ENCODE results near the gene ERBB2. TPM values are rescaled to one million over a fixed set of nuclear protein-coding genes. Genes with fewer than 3 reads are reported as not detected.

Gene ERBB2
- polyA plus RNA-seq, 1 donor = 175 TPM

DNA sequence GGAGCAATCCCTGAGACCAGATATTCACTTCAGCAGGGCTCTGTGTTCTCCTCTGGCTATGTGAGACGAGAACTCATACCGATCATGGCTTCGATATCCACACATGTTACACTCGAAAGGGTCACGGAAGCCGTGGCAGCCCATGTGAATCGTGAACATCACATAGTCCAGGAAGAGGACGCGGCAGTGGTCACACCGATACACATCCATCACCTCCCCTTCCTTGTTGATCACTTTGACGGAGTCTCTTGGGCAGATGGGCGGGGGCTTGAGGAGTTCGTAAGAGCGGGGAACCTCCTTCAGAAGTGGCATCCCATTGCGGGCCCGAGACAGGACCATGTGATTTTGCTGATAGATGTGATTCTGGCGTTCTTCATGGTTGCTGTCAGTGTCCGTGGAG is 65.9 kb downstream of the ERBB2 start:
- no peaks in the 10 kb centered on the region for H3K36me3 ChIP-seq (ENCODE audit: control insufficient read depth, insufficient read depth, low read length)
- no peak overlapping the region for H3K27ac ChIP-seq (ENCODE audit: low read length)
- DNase-seq = no peak
- H3K9me3 ChIP-seq (ENCODE audit: control insufficient read depth, low read depth, low read length) = no peaks in the 10 kb centered on the region
- no peak overlapping the region for H3K4me3 ChIP-seq (ENCODE audit: low read length)
- WGBS (ENCODE audit: insufficient coverage, low lambda C conversion rate) = no CpG with 5 or more reads among the region's 18 CpGs
- peaks cover 2% of the 10 kb centered on the region for H3K27me3 ChIP-seq (ENCODE audit: control insufficient read depth, insufficient read depth, low read length)
- no peaks in the 10 kb centered on the region for H3K4me1 ChIP-seq (ENCODE audit: control insufficient read depth, insufficient read depth, low read length)

DNA sequence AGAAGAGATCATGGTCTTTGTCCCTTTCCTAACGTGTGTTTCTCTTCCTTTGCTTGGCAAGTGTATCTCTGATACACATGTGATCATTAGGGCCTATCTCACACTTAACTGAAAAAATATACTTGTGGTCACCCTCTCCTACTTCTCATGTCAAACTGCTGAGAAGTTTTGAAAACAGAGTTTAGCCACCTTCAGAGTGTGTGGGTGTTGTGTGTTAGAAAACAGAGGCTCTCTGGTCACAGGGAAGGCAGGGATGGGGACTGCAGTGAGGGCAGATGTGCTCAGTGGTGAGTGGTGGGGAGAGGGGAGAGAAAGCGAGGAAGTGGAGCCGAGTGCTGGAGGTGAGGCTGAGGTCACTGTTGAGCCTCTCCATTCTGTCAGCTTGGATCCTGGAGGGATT is 67.3 kb downstream of the ERBB2 start:
- H3K27ac ChIP-seq (ENCODE audit: low read length) = no peak overlapping the region
- no peaks in the 10 kb centered on the region for H3K36me3 ChIP-seq (ENCODE audit: control insufficient read depth, insufficient read depth, low read length)
- no peaks in the 10 kb centered on the region for H3K4me1 ChIP-seq (ENCODE audit: control insufficient read depth, insufficient read depth, low read length)
- H3K9me3 ChIP-seq (ENCODE audit: control insufficient read depth, low read depth, low read length) = no peaks in the 10 kb centered on the region
- DNase-seq = no peak
- peaks cover 2% of the 10 kb centered on the region for H3K27me3 ChIP-seq (ENCODE audit: control insufficient read depth, insufficient read depth, low read length)
- WGBS (ENCODE audit: insufficient coverage, low lambda C conversion rate) = no CpG with 5 or more reads among the region's 3 CpGs
- H3K4me3 ChIP-seq (ENCODE audit: low read length) = no peak overlapping the region

GRCh38 chr17:39769974-39770587 is 70.2 kb downstream of the ERBB2 start:
- H3K36me3 ChIP-seq (ENCODE audit: control insufficient read depth, insufficient read depth, low read length) = no peaks in the 10 kb centered on the region
- WGBS (ENCODE audit: insufficient coverage, low lambda C conversion rate) = no CpG with 5 or more reads among the region's 8 CpGs
- H3K9me3 ChIP-seq (ENCODE audit: control insufficient read depth, low read depth, low read length) = no peaks in the 10 kb centered on the region
- H3K4me1 ChIP-seq (ENCODE audit: control insufficient read depth, insufficient read depth, low read length) = no peaks in the 10 kb centered on the region
- H3K4me3 ChIP-seq (ENCODE audit: low read length) = no peak overlapping the region
- DNase-seq = peak in 1 of 2 donors; percentile 21
- peaks cover 6% of the 10 kb centered on the region for H3K27me3 ChIP-seq (ENCODE audit: control insufficient read depth, insufficient read depth, low read length)
- no peak overlapping the region for H3K27ac ChIP-seq (ENCODE audit: low read length)

DNA sequence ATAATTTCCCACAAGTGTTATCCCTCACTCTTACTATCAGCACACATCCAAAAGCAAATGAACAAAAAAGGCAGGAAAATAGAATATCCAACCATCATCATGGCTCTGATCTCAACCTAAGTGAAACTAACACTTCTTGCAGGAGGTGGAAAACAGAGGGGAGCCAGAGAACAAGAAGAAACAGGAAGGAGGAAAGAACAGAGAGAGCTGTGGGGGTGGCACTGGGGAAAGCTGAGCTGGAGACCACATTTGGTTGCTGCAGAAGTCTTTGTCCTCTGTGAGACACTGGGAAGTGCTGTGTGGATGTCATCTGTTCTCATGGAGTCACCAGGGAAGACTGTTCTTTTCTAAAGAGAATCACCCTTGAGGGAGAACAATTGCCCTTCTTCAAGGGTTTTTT is 72.6 kb downstream of the ERBB2 start:
- no peak for DNase-seq
- Histone ChIP-seq H3K4me1 (ENCODE audit: control insufficient read depth, insufficient read depth, low read length) (no peaks in the 10 kb centered on the region), H3K36me3 (ENCODE audit: control insufficient read depth, insufficient read depth, low read length) (no peaks in the 10 kb centered on the region), H3K27me3 (ENCODE audit: control insufficient read depth, insufficient read depth, low read length) (peaks cover 8% of the 10 kb centered on the region), H3K27ac (ENCODE audit: low read length) (no peak overlapping the region), H3K9me3 (ENCODE audit: control insufficient read depth, low read depth, low read length) (no peaks in the 10 kb centered on the region), H3K4me3 (ENCODE audit: low read length) (no peak overlapping the region)

DNA sequence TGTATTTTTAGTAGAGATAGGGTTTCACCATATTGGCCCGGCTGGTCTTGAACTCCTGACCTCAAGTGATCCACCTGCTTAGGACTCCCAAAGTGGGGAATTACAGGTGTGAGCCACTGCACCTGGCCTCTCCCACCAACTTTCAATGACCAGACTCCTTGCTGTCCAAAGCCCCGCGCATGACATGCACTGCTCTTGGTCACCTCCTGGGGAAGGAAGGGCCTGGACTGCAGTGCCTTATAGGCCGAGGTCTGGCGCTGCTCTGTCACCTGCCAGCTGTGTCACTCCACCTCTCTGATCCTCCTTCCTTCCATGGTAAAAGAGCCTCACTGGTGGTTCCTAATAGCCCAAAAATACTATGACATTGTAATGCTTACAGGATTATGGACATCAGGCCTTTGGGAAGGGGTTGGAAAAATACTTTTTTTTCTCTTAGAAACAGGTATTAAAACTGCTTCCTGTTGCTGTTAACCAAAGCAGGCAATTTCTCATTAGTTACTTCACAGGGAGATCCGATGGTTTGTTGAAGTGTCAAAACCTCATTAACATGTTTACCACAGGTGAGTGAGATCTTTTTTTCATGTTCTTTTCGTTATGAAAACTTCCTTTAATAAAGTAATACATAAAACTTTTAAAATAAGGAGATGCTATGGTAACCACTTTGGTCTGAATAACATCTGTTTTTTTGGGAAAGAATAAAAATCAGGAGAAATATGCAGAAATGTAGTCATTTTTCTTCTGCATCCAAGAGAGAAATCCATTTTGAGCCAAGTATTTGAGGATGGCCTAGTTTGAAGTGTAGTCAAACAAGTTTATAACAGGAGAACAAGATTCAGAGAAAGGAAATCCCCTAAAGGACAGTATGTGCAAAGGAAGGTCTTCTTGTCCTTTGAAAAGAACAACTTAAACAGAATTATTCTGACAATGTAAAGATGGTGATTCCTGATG is 73.4 kb downstream of the ERBB2 start:
- no peaks in the 10 kb centered on the region for H3K36me3 ChIP-seq (ENCODE audit: control insufficient read depth, insufficient read depth, low read length)
- H3K9me3 ChIP-seq (ENCODE audit: control insufficient read depth, low read depth, low read length) = no peaks in the 10 kb centered on the region
- H3K4me1 ChIP-seq (ENCODE audit: control insufficient read depth, insufficient read depth, low read length) = no peaks in the 10 kb centered on the region
- no peak for DNase-seq
- no peak overlapping the region for H3K4me3 ChIP-seq (ENCODE audit: low read length)
- no CpG with 5 or more reads among the region's 7 CpGs for WGBS (ENCODE audit: insufficient coverage, low lambda C conversion rate)
- H3K27me3 ChIP-seq (ENCODE audit: control insufficient read depth, insufficient read depth, low read length) = peaks cover 10% of the 10 kb centered on the region
- H3K27ac ChIP-seq (ENCODE audit: low read length) = no peak overlapping the region

DNA sequence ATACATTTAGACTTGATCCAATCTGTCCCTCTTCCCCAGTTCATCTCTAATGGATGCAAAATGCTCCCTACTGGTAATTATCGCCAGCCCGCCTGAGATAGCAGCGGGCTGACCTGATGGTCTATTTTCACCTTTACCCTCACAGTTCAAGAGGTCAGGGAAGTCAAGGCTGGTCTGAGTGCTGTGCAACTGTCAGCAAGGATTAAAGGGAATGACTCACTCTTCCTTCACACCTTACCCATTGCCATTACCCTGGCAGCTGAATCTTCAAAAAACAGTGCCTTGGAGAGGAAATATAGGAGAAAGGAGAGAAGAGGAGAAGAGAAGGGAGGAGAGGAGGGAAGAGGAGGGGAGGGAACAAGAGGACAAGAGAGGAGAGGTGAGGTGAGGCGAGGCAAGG is 74.2 kb downstream of the ERBB2 start:
- Histone ChIP-seq H3K36me3 (ENCODE audit: control insufficient read depth, insufficient read depth, low read length) (no peaks in the 10 kb centered on the region), H3K4me1 (ENCODE audit: control insufficient read depth, insufficient read depth, low read length) (no peaks in the 10 kb centered on the region), H3K27ac (ENCODE audit: low read length) (no peak overlapping the region), H3K27me3 (ENCODE audit: control insufficient read depth, insufficient read depth, low read length) (peaks cover 10% of the 10 kb centered on the region), H3K4me3 (ENCODE audit: low read length) (no peak overlapping the region), H3K9me3 (ENCODE audit: control insufficient read depth, low read depth, low read length) (no peaks in the 10 kb centered on the region)
- WGBS (ENCODE audit: insufficient coverage, low lambda C conversion rate) = 71% methylated on average over 1 of the region's 4 CpGs
- DNase-seq = no peak

DNA sequence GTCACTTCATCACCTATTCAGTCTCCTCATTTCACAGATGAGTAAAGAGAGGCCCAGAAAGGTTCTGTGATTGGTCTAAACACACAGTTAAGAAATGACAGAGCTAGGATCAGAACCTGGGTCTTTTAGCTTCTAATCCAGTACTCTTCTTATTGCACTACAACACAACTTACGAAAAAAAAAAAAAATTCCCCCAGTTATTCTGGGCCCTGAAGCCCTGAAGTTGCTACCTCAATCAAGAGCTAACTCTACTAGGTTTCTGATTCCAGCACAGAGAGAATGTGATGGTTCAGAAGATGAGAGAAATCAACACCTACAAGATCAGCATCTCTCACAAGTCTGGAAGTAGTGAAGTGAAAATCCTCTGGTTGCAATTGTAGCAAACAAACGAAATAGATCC is 75.2 kb downstream of the ERBB2 start:
- WGBS (ENCODE audit: insufficient coverage, low lambda C conversion rate) = no CpG with 5 or more reads among the region's 2 CpGs
- H3K27me3 ChIP-seq (ENCODE audit: control insufficient read depth, insufficient read depth, low read length) = peaks cover 10% of the 10 kb centered on the region
- no peak for DNase-seq
- no peaks in the 10 kb centered on the region for H3K9me3 ChIP-seq (ENCODE audit: control insufficient read depth, low read depth, low read length)
- no peaks in the 10 kb centered on the region for H3K36me3 ChIP-seq (ENCODE audit: control insufficient read depth, insufficient read depth, low read length)
- H3K27ac ChIP-seq (ENCODE audit: low read length) = no peak overlapping the region
- no peak overlapping the region for H3K4me3 ChIP-seq (ENCODE audit: low read length)
- no peaks in the 10 kb centered on the region for H3K4me1 ChIP-seq (ENCODE audit: control insufficient read depth, insufficient read depth, low read length)

- no peak for DNase-seq
- Histone ChIP-seq H3K4me1 (ENCODE audit: control insufficient read depth, insufficient read depth, low read length) (no peaks in the 10 kb centered on the region), H3K9me3 (ENCODE audit: control insufficient read depth, low read depth, low read length) (no peaks in the 10 kb centered on the region), H3K27me3 (ENCODE audit: control insufficient read depth, insufficient read depth, low read length) (peaks cover 10% of the 10 kb centered on the region), H3K4me3 (ENCODE audit: low read length) (no peak overlapping the region), H3K36me3 (ENCODE audit: control insufficient read depth, insufficient read depth, low read length) (no peaks in the 10 kb centered on the region), H3K27ac (ENCODE audit: low read length) (no peak overlapping the region)
Observed at GRCh38 chr17:39776252-39776651, 76.4 kb downstream of the ERBB2 start.

DNA sequence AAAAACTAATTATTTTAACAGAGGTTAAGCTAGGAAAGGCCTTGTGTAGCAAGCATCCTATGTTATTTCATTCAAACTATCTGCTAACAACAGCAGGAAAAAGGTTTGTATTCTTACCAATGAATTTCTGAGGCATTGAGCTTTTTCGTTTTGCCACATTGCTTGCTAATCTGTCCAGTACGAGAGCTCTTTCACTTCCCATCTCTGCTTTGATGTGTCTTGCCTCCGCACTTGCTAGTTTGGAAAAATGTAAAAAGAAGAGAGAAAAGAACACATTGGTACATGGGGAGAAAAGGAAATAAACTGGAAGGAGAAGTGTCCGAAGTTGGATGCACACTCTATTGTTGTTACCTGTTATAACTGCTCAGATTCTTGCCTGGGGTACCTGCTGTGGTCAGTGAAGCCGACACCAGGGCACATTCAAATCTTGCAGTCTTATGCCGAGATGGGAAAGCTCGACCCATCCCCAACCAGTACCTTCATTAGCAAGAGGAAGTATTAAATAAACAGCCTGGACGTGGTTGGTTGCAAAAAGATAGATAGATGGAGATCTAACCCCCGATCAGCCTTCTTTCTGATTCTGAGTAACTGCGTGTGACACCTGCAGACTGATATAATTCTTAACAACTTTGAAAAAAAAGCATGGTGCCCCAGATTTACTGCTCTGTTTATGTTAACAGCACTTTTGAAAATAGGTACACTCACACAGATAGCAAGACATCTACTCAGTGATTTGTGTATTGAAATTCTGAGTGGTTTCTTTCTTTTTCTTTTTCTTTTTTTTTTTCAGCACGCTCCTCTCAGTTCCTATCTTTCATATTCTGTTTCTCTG is 77.9 kb downstream of the ERBB2 start:
- no peaks in the 10 kb centered on the region for H3K9me3 ChIP-seq (ENCODE audit: control insufficient read depth, low read depth, low read length)
- H3K27ac ChIP-seq (ENCODE audit: low read length) = no peak overlapping the region
- DNase-seq = no peak
- H3K4me3 ChIP-seq (ENCODE audit: low read length) = no peak overlapping the region
- H3K4me1 ChIP-seq (ENCODE audit: control insufficient read depth, insufficient read depth, low read length) = no peaks in the 10 kb centered on the region
- H3K36me3 ChIP-seq (ENCODE audit: control insufficient read depth, insufficient read depth, low read length) = no peaks in the 10 kb centered on the region
- WGBS (ENCODE audit: insufficient coverage, low lambda C conversion rate) = 62% methylated on average over 3 of the region's 11 CpGs
- H3K27me3 ChIP-seq (ENCODE audit: control insufficient read depth, insufficient read depth, low read length) = peaks cover 10% of the 10 kb centered on the region
